ENCODE results near the gene PVALB.

Gene PVALB

DNA sequence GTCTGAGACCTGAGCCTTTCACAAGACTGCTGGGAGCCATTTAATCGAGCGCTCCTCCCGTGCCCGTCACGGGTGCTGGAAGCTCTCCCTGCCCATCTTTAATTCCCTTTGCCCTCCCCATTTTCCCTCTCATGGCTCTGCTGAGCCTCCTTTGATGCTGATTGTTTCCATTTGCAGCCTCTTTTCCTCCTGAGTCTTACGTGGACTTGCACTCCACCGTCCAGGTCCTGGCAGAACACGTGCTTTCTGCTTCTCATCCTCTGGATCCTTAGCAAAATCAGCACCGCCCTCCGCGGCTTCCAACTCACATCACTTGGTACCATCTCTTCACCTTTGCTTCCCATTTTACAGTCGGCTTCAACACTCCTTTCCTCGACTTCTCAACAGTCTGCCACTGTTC lies 48.2 kb downstream of the PVALB start:
- Histone ChIP-seq H3K27ac (ENCODE audit: low read length) (no peak overlapping the region), H3K36me3 (ENCODE audit: control insufficient read depth, low read depth, low read length) (peaks cover 15% of the 10 kb centered on the region)

DNA sequence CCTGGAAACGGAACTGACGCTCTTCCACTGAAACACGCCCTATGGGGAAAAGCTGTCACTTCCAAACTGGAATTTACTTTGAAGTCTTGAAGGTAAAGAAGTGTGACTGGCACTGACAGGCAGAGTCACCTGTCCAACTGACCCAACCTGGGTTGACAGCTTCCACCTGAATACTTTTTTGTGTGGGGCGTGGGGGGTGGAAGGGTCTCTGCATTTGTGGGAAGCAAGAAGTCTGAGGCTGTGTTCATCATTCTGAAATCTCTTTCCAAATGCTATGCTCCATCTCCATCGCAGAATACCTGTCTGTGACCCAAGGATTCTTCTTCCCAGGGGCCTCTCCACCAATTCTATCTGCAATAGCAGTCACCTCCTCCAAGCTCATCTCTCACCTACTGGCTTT lies 48.7 kb downstream of the PVALB start:
- no peak overlapping the region for H3K9ac ChIP-seq (ENCODE audit: low read length)
- no peaks in the 10 kb centered on the region for H3K4me1 ChIP-seq (ENCODE audit: control insufficient read depth, low read depth, low read length)
- peaks cover 19% of the 10 kb centered on the region for H3K36me3 ChIP-seq (ENCODE audit: control insufficient read depth, low read depth, low read length)
- H3K4me3 ChIP-seq (ENCODE audit: low read length), result no peak overlapping the region
- H3K27me3 ChIP-seq (ENCODE audit: control insufficient read depth, insufficient read depth, low read length), result no peaks in the 10 kb centered on the region
- H3K9me3 ChIP-seq (ENCODE audit: control insufficient read depth, low read depth, low read length), result no peaks in the 10 kb centered on the region
- no peak overlapping the region for H3K27ac ChIP-seq (ENCODE audit: low read length)

More for the DNA sequence above, 48.2 kb downstream of the PVALB start:
- Histone ChIP-seq H3K9ac (ENCODE audit: low read length) (no peak overlapping the region), H3K9me3 (ENCODE audit: control insufficient read depth, low read depth, low read length) (no peaks in the 10 kb centered on the region), H3K4me3 (ENCODE audit: low read length) (no peak overlapping the region), H3K4me1 (ENCODE audit: control insufficient read depth, low read depth, low read length) (no peaks in the 10 kb centered on the region), H3K27me3 (ENCODE audit: control insufficient read depth, insufficient read depth, low read length) (no peaks in the 10 kb centered on the region)

DNA sequence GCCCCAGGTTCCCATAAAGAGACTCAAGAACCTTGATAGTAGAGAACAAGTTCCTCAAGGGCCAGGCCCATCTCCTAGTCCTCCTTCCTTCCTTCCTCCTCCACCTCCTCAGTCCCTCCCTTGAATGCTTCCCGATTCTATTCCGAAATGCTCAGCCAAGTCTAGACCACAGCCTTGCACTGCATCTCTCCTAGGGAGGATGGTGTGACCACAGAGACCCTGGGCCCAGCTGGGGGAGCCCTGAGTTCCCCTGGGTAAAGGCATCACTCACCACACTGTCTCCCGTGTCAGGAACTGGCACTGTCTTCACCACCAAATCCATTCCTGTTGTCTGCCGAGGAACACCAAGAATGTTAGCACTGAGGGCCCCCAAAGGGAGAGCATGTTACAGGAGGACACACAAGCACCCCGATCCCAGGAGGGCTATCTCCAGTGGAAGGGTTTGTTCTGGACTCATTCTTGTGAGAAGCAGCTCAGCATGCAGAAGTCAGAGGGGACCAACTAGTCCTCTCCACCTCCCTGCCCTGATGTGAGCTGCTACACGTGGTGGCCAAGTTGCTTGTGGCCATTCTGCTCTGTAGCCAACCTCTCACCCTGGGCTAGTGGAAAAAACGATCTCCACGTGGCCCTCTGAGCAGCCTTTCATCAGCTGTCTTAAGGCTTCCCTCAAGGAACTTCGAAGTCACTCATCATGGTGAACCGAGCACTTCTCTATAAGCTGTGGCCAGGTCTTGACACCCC lies 49.6 kb downstream of the PVALB start:
- peaks cover 26% of the 10 kb centered on the region for H3K36me3 ChIP-seq (ENCODE audit: control insufficient read depth, low read depth, low read length)
- no peaks in the 10 kb centered on the region for H3K4me1 ChIP-seq (ENCODE audit: control insufficient read depth, low read depth, low read length)
- no peaks in the 10 kb centered on the region for H3K9me3 ChIP-seq (ENCODE audit: control insufficient read depth, low read depth, low read length)
- H3K27me3 ChIP-seq (ENCODE audit: control insufficient read depth, insufficient read depth, low read length), result no peaks in the 10 kb centered on the region
- no peak overlapping the region for H3K4me3 ChIP-seq (ENCODE audit: low read length)
- no peak overlapping the region for H3K27ac ChIP-seq (ENCODE audit: low read length)
- no peak overlapping the region for H3K9ac ChIP-seq (ENCODE audit: low read length)

DNA sequence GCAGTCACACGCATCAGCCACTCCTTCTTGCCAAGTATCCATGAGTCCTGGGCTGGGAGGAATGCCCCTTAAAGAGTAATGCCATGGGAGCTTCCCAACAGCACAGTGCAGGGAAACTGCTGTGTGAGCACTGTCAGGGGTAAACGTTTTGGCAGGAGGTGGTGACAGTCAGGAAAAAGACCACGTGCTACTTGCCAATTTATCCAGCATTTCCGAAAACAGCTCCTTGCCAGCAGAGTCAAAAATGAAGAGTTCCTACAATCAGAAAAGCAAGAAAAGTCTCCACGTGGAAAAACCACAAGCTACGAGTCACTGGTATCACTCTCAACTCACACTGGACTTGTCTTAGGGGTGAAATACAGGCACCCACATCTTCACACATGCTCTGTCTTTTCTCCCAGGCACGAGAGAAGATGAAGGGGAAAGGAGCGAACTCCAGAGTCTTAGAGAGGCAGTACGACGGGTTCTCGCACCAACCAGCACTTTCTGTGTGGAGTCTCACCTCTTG lies 50.8 kb downstream of the PVALB start:
- H3K9me3 ChIP-seq (ENCODE audit: control insufficient read depth, low read depth, low read length), result no peaks in the 10 kb centered on the region

DNA sequence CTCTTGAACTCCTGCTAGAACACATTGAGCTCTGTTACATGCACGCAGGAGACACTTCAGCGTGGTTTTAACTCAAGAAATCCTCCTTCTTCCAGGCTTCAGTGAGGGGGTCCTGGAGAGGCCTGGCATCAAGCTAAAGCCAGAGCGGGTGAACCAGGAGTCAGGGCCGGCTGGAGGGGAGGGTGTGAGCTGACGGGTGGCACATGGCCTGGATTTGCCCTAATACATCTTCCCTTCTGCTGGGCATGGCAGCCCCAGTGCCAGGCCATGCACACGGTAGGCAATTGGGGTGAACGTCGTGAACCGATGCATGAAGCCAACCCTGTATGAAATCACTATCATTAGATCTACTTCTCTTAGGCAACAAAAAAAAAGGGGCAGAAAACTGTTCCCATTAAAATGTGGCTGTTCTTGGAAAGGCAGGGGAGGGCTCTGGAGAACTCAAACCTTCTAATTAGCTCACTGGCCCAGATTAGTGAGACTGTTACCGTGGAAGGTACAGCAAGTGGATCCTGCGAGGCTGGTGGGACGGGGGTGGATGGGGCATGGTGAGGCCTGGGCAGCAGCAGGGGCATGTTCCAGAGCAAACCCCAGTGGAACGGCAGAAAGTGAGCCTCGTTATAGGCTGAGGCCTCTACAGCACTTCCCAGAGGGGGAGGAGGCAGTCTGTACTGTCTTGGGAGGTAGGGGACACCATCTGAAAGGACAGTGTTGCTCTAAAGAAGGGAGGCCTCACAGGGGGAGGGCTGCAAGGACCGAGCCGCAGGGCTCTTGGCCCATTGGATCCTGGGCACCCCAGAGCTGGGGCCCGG lies 51.5 kb downstream of the PVALB start:
- Histone ChIP-seq H3K9ac (ENCODE audit: low read length) (no peak overlapping the region), H3K27ac (ENCODE audit: low read length) (no peak overlapping the region)

More for the DNA sequence above, 50.8 kb downstream of the PVALB start:
- no peak overlapping the region for H3K27ac ChIP-seq (ENCODE audit: low read length)
- H3K9ac ChIP-seq (ENCODE audit: low read length), result no peak overlapping the region
- peaks cover 26% of the 10 kb centered on the region for H3K36me3 ChIP-seq (ENCODE audit: control insufficient read depth, low read depth, low read length)
- no peak overlapping the region for H3K4me3 ChIP-seq (ENCODE audit: low read length)
- H3K27me3 ChIP-seq (ENCODE audit: control insufficient read depth, insufficient read depth, low read length), result no peaks in the 10 kb centered on the region
- no peaks in the 10 kb centered on the region for H3K4me1 ChIP-seq (ENCODE audit: control insufficient read depth, low read depth, low read length)

DNA sequence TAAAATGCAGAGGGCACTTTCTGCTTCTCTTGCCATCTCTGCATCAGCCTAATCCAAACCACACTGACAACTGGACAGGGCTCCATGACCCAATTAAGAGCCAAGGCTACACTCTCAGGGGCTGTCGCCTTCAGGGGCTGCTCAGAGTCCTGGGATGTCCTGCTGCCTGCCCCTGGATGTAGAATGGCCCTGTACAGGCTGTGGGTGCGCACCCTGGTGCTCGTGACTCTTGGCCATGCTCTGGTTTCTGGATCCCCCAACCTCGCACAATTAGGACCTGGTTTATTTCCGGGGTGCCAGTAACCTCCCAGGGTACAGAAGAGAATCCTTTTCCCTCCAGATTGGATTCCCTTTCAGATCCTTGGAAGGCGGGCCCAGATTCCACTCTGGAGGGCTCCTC lies 52.2 kb downstream of the PVALB start:
- no peaks in the 10 kb centered on the region for H3K9me3 ChIP-seq (ENCODE audit: control insufficient read depth, low read depth, low read length)
- no peak overlapping the region for H3K27ac ChIP-seq (ENCODE audit: low read length)
- H3K36me3 ChIP-seq (ENCODE audit: control insufficient read depth, low read depth, low read length), result peaks cover 26% of the 10 kb centered on the region
- H3K4me1 ChIP-seq (ENCODE audit: control insufficient read depth, low read depth, low read length), result no peaks in the 10 kb centered on the region
- no peak overlapping the region for H3K4me3 ChIP-seq (ENCODE audit: low read length)
- H3K27me3 ChIP-seq (ENCODE audit: control insufficient read depth, insufficient read depth, low read length), result no peaks in the 10 kb centered on the region
- no peak overlapping the region for H3K9ac ChIP-seq (ENCODE audit: low read length)

More for the DNA sequence above, 51.5 kb downstream of the PVALB start:
- no peaks in the 10 kb centered on the region for H3K9me3 ChIP-seq (ENCODE audit: control insufficient read depth, low read depth, low read length)
- no peaks in the 10 kb centered on the region for H3K4me1 ChIP-seq (ENCODE audit: control insufficient read depth, low read depth, low read length)
- no peaks in the 10 kb centered on the region for H3K27me3 ChIP-seq (ENCODE audit: control insufficient read depth, insufficient read depth, low read length)
- no peak overlapping the region for H3K4me3 ChIP-seq (ENCODE audit: low read length)
- H3K36me3 ChIP-seq (ENCODE audit: control insufficient read depth, low read depth, low read length), result peaks cover 26% of the 10 kb centered on the region

DNA sequence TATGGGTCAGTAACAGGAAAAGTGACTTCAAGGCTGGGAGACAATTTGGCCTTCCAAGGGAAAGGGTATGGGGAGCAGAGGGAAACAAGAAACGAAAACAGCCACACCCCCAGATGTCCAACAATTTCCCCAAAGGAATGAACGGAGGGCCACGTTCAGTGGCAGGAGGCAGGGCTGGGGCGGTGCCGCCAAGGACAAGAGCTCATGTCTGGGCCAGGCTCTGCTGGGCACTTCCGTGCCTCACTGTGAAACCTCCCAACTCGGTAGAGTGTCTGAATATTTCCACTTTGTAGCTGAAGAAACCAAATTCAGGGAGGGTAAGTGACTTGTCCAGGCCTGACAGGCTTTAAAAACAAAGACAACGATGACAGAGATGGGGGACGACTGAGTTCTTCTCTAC lies 52.8 kb downstream of the PVALB start:
- Histone ChIP-seq H3K27ac (ENCODE audit: low read length) (no peak overlapping the region), H3K27me3 (ENCODE audit: control insufficient read depth, insufficient read depth, low read length) (no peaks in the 10 kb centered on the region), H3K9me3 (ENCODE audit: control insufficient read depth, low read depth, low read length) (no peaks in the 10 kb centered on the region), H3K36me3 (ENCODE audit: control insufficient read depth, low read depth, low read length) (peaks cover 26% of the 10 kb centered on the region), H3K4me3 (ENCODE audit: low read length) (no peak overlapping the region), H3K4me1 (ENCODE audit: control insufficient read depth, low read depth, low read length) (no peaks in the 10 kb centered on the region), H3K9ac (ENCODE audit: low read length) (no peak overlapping the region)

DNA sequence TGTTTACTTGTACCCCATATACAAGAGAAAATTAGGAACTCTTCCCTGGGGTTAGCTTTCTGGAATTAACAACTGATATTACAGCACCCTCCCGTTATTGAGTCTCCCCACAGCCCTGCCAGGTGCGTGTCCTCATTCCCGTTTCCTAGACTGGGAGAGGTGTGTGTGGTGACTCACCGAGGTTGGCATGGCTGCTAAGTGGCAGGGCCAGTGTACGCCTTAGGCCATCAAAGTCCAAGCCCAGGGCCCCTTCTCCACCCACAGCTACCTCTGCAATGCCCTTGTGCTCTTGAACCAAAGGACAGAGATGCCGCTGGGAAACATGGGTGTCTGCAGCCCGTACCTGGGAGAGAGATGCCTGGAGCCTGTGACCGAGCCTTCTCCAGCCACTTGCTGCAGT lies 53.3 kb downstream of the PVALB start:
- Histone ChIP-seq H3K9ac (ENCODE audit: low read length) (no peak overlapping the region), H3K27me3 (ENCODE audit: control insufficient read depth, insufficient read depth, low read length) (no peaks in the 10 kb centered on the region), H3K27ac (ENCODE audit: low read length) (no peak overlapping the region), H3K4me3 (ENCODE audit: low read length) (no peak overlapping the region), H3K4me1 (ENCODE audit: control insufficient read depth, low read depth, low read length) (no peaks in the 10 kb centered on the region), H3K36me3 (ENCODE audit: control insufficient read depth, low read depth, low read length) (peaks cover 26% of the 10 kb centered on the region), H3K9me3 (ENCODE audit: control insufficient read depth, low read depth, low read length) (no peaks in the 10 kb centered on the region)

DNA sequence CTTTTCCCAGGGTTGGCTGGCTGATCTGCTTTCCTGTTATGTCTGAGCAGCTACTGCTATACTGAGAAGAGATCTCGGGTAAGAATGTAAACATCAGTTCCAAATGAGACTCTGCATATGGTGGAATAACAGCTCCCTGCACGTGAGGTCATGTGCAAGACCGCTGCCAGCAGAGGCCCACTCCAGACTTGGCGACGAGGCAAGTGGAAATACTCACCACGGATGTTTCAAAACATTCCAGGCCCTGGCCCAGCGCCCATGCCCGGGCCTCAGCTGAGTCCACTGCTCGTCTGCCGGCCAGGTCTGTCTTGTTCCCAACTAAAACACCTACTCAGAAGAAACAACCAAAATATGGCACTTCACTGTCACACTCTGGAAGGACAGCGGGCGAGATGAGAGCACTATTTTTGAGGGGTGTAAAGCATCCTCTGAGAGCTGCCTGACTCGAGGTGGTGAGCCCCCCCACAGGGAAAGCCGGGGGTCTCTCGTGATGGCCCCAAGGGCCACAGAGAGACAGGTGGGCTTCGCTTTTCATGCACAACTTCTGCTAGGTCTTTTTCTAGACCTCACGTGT lies 54.1 kb downstream of the PVALB start:
- Histone ChIP-seq H3K4me3 (ENCODE audit: low read length) (no peak overlapping the region), H3K36me3 (ENCODE audit: control insufficient read depth, low read depth, low read length) (peaks cover 26% of the 10 kb centered on the region), H3K9me3 (ENCODE audit: control insufficient read depth, low read depth, low read length) (no peaks in the 10 kb centered on the region), H3K9ac (ENCODE audit: low read length) (no peak overlapping the region), H3K27me3 (ENCODE audit: control insufficient read depth, insufficient read depth, low read length) (no peaks in the 10 kb centered on the region), H3K4me1 (ENCODE audit: control insufficient read depth, low read depth, low read length) (no peaks in the 10 kb centered on the region), H3K27ac (ENCODE audit: low read length) (no peak overlapping the region)

DNA sequence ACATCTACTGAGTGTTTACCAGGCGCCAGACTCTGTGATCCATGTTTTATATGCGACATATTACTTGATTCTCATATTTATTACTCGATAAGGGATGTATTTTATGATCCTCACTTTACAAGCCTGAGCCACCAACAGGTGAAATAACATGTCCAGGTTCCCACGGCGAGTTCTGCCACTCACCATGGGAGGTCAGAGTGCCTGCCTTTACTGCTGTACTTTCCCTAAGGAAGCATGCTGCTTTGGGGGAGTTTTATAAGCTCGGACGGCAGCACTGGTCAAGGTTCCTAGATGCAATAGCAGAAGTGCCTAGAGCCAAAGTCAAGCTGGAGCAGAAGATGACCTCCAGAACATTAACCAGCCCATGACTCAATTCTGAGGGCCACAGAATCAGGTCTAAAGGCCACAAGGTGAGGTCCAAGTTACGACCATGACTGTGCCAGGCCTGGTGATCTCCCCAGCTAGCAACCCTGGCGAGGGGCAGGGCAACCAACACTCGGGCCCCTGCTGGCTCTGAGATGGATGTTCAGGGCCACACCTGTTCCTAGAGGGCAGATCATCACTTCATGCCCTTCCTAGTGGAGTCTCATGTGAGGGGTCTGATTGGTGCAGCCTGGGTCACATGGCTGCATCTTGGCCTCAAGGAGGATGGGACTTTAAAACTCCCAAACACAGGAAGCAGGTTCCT lies 55.1 kb downstream of the PVALB start:
- no peak overlapping the region for H3K9ac ChIP-seq (ENCODE audit: low read length)
- H3K9me3 ChIP-seq (ENCODE audit: control insufficient read depth, low read depth, low read length), result no peaks in the 10 kb centered on the region
- peaks cover 21% of the 10 kb centered on the region for H3K36me3 ChIP-seq (ENCODE audit: control insufficient read depth, low read depth, low read length)
- no peaks in the 10 kb centered on the region for H3K27me3 ChIP-seq (ENCODE audit: control insufficient read depth, insufficient read depth, low read length)
- H3K4me3 ChIP-seq (ENCODE audit: low read length), result no peak overlapping the region
- H3K27ac ChIP-seq (ENCODE audit: low read length), result no peak overlapping the region
- H3K4me1 ChIP-seq (ENCODE audit: control insufficient read depth, low read depth, low read length), result no peaks in the 10 kb centered on the region

DNA sequence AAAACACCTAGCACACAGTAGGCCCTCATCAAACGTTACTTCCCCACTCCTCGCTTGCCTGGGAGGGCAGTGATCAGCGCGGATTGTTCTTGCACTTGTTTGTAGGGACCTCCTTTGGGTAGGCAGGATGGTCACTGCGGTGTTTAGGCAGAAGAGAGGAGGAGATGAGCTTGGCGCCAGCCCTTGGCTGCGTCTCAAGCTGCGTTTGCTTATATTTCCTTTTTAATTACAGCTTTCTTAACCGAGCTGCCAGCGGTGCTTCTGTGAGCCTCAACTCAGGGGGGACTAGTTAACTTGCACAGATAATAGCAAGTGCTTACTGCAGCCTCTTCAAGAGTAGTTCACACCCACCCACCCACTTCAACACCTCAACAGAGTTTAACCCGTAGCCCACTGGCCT lies 56.0 kb downstream of the PVALB start:
- H3K4me3 ChIP-seq (ENCODE audit: low read length), result no peak overlapping the region
- no peaks in the 10 kb centered on the region for H3K9me3 ChIP-seq (ENCODE audit: control insufficient read depth, low read depth, low read length)
- peaks cover 21% of the 10 kb centered on the region for H3K36me3 ChIP-seq (ENCODE audit: control insufficient read depth, low read depth, low read length)
- no peak overlapping the region for H3K9ac ChIP-seq (ENCODE audit: low read length)
- no peaks in the 10 kb centered on the region for H3K4me1 ChIP-seq (ENCODE audit: control insufficient read depth, low read depth, low read length)
- H3K27ac ChIP-seq (ENCODE audit: low read length), result no peak overlapping the region
- H3K27me3 ChIP-seq (ENCODE audit: control insufficient read depth, insufficient read depth, low read length), result no peaks in the 10 kb centered on the region

All from iPS-18a (cell line).